ENCODE data around the gene GATAD2B.

The GATAD2B gene

GRCh38 chr1:153764310-153764709 lies 158.5 kb downstream of the GATAD2B start:
- no peaks in the 10 kb centered on the region for H3K4me1 ChIP-seq (ENCODE audit: insufficient read depth, poor library complexity, severe bottlenecking)
- ATAC-seq (ENCODE audit: low read depth): no peak

GRCh38 chr1:153763365-153764225 lies 159.2 kb downstream of the GATAD2B start:
- peaks cover 82% of the 10 kb centered on the region for H3K36me3 ChIP-seq (ENCODE audit: low read depth)

More at GRCh38 chr1:153764310-153764709, 158.5 kb downstream of the GATAD2B start:
- Histone ChIP-seq H3K36me3 (ENCODE audit: low read depth) (peaks cover 87% of the 10 kb centered on the region), H3K27ac (ENCODE audit: poor library complexity, severe bottlenecking) (no peak overlapping the region), H3K27me3 (ENCODE audit: insufficient read depth, poor library complexity, severe bottlenecking) (no peaks in the 10 kb centered on the region), H3K4me3 (ENCODE audit: severe bottlenecking) (no peak overlapping the region), H3K9me3 (ENCODE audit: severe bottlenecking) (no peaks in the 10 kb centered on the region)
- DNase-seq (ENCODE audit: low spot score): no peak
- TF ChIP-seq CTCF (IDR thresholded peaks at IDR 0.05; ENCODE audit: poor library complexity, severe bottlenecking): no peak

GRCh38 chr1:153760440-153760839 lies 162.3 kb downstream of the GATAD2B start:
- H3K36me3 ChIP-seq (ENCODE audit: low read depth): peaks cover 74% of the 10 kb centered on the region

More at GRCh38 chr1:153763365-153764225, 159.2 kb downstream of the GATAD2B start:
- no peaks in the 10 kb centered on the region for H3K4me1 ChIP-seq (ENCODE audit: insufficient read depth, poor library complexity, severe bottlenecking)
- H3K4me3 ChIP-seq (ENCODE audit: severe bottlenecking): no peak overlapping the region
- no peak for TF ChIP-seq CTCF (IDR thresholded peaks at IDR 0.05; ENCODE audit: poor library complexity, severe bottlenecking)
- DNase-seq (ENCODE audit: low spot score): no peak
- H3K27ac ChIP-seq (ENCODE audit: poor library complexity, severe bottlenecking): no peak overlapping the region
- H3K9me3 ChIP-seq (ENCODE audit: severe bottlenecking): no peaks in the 10 kb centered on the region
- no peak for ATAC-seq (ENCODE audit: low read depth)
- H3K27me3 ChIP-seq (ENCODE audit: insufficient read depth, poor library complexity, severe bottlenecking): no peaks in the 10 kb centered on the region

More at GRCh38 chr1:153760440-153760839, 162.3 kb downstream of the GATAD2B start:
- Histone ChIP-seq H3K27ac (ENCODE audit: poor library complexity, severe bottlenecking) (no peak overlapping the region), H3K9me3 (ENCODE audit: severe bottlenecking) (no peaks in the 10 kb centered on the region), H3K4me1 (ENCODE audit: insufficient read depth, poor library complexity, severe bottlenecking) (no peaks in the 10 kb centered on the region), H3K4me3 (ENCODE audit: severe bottlenecking) (no peak overlapping the region), H3K27me3 (ENCODE audit: insufficient read depth, poor library complexity, severe bottlenecking) (no peaks in the 10 kb centered on the region)
- ATAC-seq (ENCODE audit: low read depth) (no peak), DNase-seq (ENCODE audit: low spot score) (no peak)
- no peak for TF ChIP-seq CTCF (IDR thresholded peaks at IDR 0.05; ENCODE audit: poor library complexity, severe bottlenecking)
